GM23338 (cell line): Measurements from ENCODE around the gene KYAT1. TPM values are rescaled to one million over a fixed set of nuclear protein-coding genes. Genes with fewer than 3 reads are reported as not detected.

Source experiments
- ATAC-seq: fragments of 200-7000 bp; cut with Tn5 transposase; 3 replicates; pipeline ENCODE4 v1.9.1; 2020
- DNase-seq: peaks from one replicate; pipeline ENCODE4 v3.0.0-alpha.2; 2015; ENCODE audit warnings: low spot score
- H2AFZ ChIP-seq: fragments of 200-600 bp; sonication (generic); 2 replicates; pipeline ENCODE4 v1.8.0; 2016; ENCODE audit warnings: antibody characterized with exemption, mild to moderate bottlenecking, moderate library complexity
- H3F3A ChIP-seq: fragments of 200-600 bp; sonication (generic); replicated peaks from 2 replicates; pipeline ENCODE4 v1.8.0; 2017; ENCODE audit warnings: antibody characterized with exemption, mixed run types, low read depth
- H3K27ac ChIP-seq: fragments of 200-600 bp; sonication (generic); 2 replicates; pipeline ENCODE4 v1.6.1; 2016; ENCODE audit warnings: low read depth
- H3K27me3 ChIP-seq: fragments of 200-600 bp; sonication (generic); 2 replicates; pipeline ENCODE4 v1.8.0; 2016; ENCODE audit warnings: mild to moderate bottlenecking, mixed run types, moderate library complexity; ENCODE audit not compliant: insufficient read depth
- H3K36me3 ChIP-seq: fragments of 200-600 bp; sonication (generic); 2 replicates; pipeline ENCODE4 v1.8.0; 2016; ENCODE audit warnings: mild to moderate bottlenecking; ENCODE audit not compliant: insufficient read depth
- H3K4me1 ChIP-seq: fragments of 200-600 bp; sonication (generic); 2 replicates; pipeline ENCODE4 v1.8.0; 2016; ENCODE audit warnings: mild to moderate bottlenecking, moderate library complexity; ENCODE audit not compliant: insufficient read depth
- H3K4me2 ChIP-seq: fragments of 200-600 bp; sonication (generic); 2 replicates; pipeline ENCODE4 v1.7.1; 2017; ENCODE audit warnings: mixed run types
- H3K4me3 ChIP-seq: fragments of 200-600 bp; sonication (generic); 2 replicates; pipeline ENCODE4 v1.6.1; 2016; ENCODE audit warnings: mixed run types
- H3K79me2 ChIP-seq: fragments of 200-600 bp; sonication (generic); replicated peaks from 2 replicates; pipeline ENCODE4 v1.8.0; 2017; ENCODE audit warnings: mild to moderate bottlenecking; ENCODE audit not compliant: insufficient read depth
- H3K9me2 ChIP-seq: fragments of 200-600 bp; sonication (generic); 2 replicates; pipeline ENCODE4 v1.8.0; 2017; ENCODE audit not compliant: insufficient read depth
- H4K20me1 ChIP-seq: fragments of 200-600 bp; sonication (generic); replicated peaks from 2 replicates; pipeline ENCODE4 v1.8.0; 2017; ENCODE audit warnings: mild to moderate bottlenecking; ENCODE audit not compliant: insufficient read depth
- H3K27ac Mint-ChIP-seq: 2 replicates; pipeline ENCODE4 v1.8.0; 2020; ENCODE audit warnings: inconsistent platforms, mild to moderate bottlenecking, moderate library complexity, mixed read lengths
- H3K27me3 Mint-ChIP-seq: 3 replicates; pipeline ENCODE4 v1.8.0; 2022; ENCODE audit warnings: low read depth, mild to moderate bottlenecking, moderate library complexity, mixed read lengths, inconsistent platforms; ENCODE audit not compliant: insufficient read depth, poor library complexity
- H3K36me3 Mint-ChIP-seq: 3 replicates; pipeline ENCODE4 v1.8.0; 2021; ENCODE audit warnings: low read depth, mild to moderate bottlenecking, inconsistent platforms, moderate library complexity, mixed read lengths
- H3K4me1 Mint-ChIP-seq: 3 replicates; pipeline ENCODE4 v1.8.0; 2020; ENCODE audit warnings: mild to moderate bottlenecking, inconsistent platforms, mixed read lengths
- H3K4me3 Mint-ChIP-seq: 3 replicates; pipeline ENCODE4 v1.8.0; 2021; ENCODE audit warnings: moderate library complexity, mild to moderate bottlenecking, inconsistent platforms, mixed read lengths
- H3K9me3 Mint-ChIP-seq: 3 replicates; pipeline ENCODE4 v1.8.0; 2020; ENCODE audit warnings: moderate library complexity, mild to moderate bottlenecking, inconsistent platforms, mixed read lengths
- CREB1 ChIP-seq: fragments of 250-450 bp; sonication (Bioruptor Pico); IDR thresholded peaks from 2 replicates; pipeline ENCODE4 v1.5.0; 2020; ENCODE audit warnings: low read depth, mild to moderate bottlenecking, moderate library complexity
- CTCF ChIP-seq, 2 experiments: fragments of 200-600 bp in 1 of 2; sonication (generic) in 1 of 2; conservative IDR thresholded peaks; 2 replicates each; pipeline versions ENCODE4 v1.5.1 to v1.6.1; 2016 to 2017; ENCODE audit warnings: antibody characterized with exemption in 2 of 2, low read depth in 2 of 2, mild to moderate bottlenecking in 2 of 2, moderate library complexity in 1 of 2
- ETS1 ChIP-seq: IDR thresholded peaks from 2 replicates; pipeline ENCODE4 v1.6.1; 2016; ENCODE audit warnings: antibody characterized with exemption
- EZH2 ChIP-seq: fragments of 200-600 bp; sonication (generic); IDR thresholded peaks from one replicate; pipeline ENCODE4 v1.8.0; 2017; ENCODE audit warnings: antibody characterized with exemption, mild to moderate bottlenecking, low read depth; ENCODE audit not compliant: unreplicated experiment
- EZH2phosphoT487 ChIP-seq: fragments of 200-600 bp; sonication (generic); IDR thresholded peaks from one replicate; pipeline ENCODE4 v1.8.1; 2018; ENCODE audit warnings: antibody characterized with exemption; ENCODE audit not compliant: unreplicated experiment
- JUNB ChIP-seq: IDR thresholded peaks from one replicate; pipeline ENCODE4 v1.6.1; 2016; ENCODE audit warnings: antibody characterized with exemption; ENCODE audit not compliant: unreplicated experiment
- NANOG ChIP-seq: IDR thresholded peaks from 2 replicates; pipeline ENCODE4 v1.6.1; 2016; ENCODE audit warnings: antibody characterized with exemption, borderline replicate concordance
- POLR2AphosphoS5 ChIP-seq: IDR thresholded peaks from 2 replicates; pipeline ENCODE4 v1.6.1; 2016; ENCODE audit warnings: antibody characterized with exemption, low read depth
- STAT1 ChIP-seq: IDR thresholded peaks from one replicate; pipeline ENCODE4 v1.6.1; 2016; ENCODE audit warnings: antibody characterized with exemption; ENCODE audit not compliant: unreplicated experiment
- ZNF114 ChIP-seq: fragments of 250-450 bp; sonication (Bioruptor Pico); IDR thresholded peaks from 2 replicates; pipeline ENCODE4 v1.5.0; 2020; ENCODE audit warnings: mild to moderate bottlenecking, moderate library complexity
- ZNF331 ChIP-seq: fragments of 250-450 bp; sonication (Bioruptor Pico); IDR thresholded peaks from 2 replicates; pipeline ENCODE4 v1.5.0; 2020; ENCODE audit warnings: low read depth, mild to moderate bottlenecking, moderate library complexity
- polyA plus RNA-seq: library from polyadenylated mRNA; unstranded; fragments of >200 nt; fragmentation: Nextera tagmentation; extraction: Ambion mirVana; gene quantifications from 2 replicates; pipeline ENCODE4 v1.2.1, GENCODE V29; 2016
- total RNA-seq: library from RNA; depleted of rRNA; stranded (reverse); fragments of >200 nt; shearing (Covaris generic); gene quantifications from 2 replicates; pipeline ENCODE4 v1.2.3, GENCODE V29; 2014
- TF ChIP-seq, protein P1 (sequence below): IDR thresholded peaks from one replicate; pipeline ENCODE4 v1.6.1; 2018; ENCODE audit warnings: antibody characterized with exemption; ENCODE audit not compliant: unreplicated experiment
- TF ChIP-seq, protein P2 (sequence below): fragments of 250-450 bp; sonication (Bioruptor Pico); IDR thresholded peaks from 2 replicates; pipeline ENCODE4 v1.5.0; 2020; ENCODE audit warnings: mild to moderate bottlenecking, moderate library complexity

KYAT1 gene
- total and polyA plus RNA-seq, 2 experiments from 2014 or later = 26.1 to 34.0 TPM

- TF ChIP-seq ZNF114 (CRISPR knock-in tag) (no peak), ETS1 (no peak), NANOG (no peak), POLR2AphosphoS5 (no peak), EZH2phosphoT487 (no peak), CREB1 (CRISPR knock-in tag) (no peak), CTCF (conservative IDR thresholded peaks at IDR 0.05; ENCODE audit: low read depth in 2 of 2) (no peak), ZNF331 (CRISPR knock-in tag) (no peak), JUNB (no peak), EZH2 (no peak), STAT1 (no peak)
- TF ChIP-seq, protein P1, sequence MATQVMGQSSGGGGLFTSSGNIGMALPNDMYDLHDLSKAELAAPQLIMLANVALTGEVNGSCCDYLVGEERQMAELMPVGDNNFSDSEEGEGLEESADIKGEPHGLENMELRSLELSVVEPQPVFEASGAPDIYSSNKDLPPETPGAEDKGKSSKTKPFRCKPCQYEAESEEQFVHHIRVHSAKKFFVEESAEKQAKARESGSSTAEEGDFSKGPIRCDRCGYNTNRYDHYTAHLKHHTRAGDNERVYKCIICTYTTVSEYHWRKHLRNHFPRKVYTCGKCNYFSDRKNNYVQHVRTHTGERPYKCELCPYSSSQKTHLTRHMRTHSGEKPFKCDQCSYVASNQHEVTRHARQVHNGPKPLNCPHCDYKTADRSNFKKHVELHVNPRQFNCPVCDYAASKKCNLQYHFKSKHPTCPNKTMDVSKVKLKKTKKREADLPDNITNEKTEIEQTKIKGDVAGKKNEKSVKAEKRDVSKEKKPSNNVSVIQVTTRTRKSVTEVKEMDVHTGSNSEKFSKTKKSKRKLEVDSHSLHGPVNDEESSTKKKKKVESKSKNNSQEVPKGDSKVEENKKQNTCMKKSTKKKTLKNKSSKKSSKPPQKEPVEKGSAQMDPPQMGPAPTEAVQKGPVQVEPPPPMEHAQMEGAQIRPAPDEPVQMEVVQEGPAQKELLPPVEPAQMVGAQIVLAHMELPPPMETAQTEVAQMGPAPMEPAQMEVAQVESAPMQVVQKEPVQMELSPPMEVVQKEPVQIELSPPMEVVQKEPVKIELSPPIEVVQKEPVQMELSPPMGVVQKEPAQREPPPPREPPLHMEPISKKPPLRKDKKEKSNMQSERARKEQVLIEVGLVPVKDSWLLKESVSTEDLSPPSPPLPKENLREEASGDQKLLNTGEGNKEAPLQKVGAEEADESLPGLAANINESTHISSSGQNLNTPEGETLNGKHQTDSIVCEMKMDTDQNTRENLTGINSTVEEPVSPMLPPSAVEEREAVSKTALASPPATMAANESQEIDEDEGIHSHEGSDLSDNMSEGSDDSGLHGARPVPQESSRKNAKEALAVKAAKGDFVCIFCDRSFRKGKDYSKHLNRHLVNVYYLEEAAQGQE = no peak
- TF ChIP-seq, protein P2, sequence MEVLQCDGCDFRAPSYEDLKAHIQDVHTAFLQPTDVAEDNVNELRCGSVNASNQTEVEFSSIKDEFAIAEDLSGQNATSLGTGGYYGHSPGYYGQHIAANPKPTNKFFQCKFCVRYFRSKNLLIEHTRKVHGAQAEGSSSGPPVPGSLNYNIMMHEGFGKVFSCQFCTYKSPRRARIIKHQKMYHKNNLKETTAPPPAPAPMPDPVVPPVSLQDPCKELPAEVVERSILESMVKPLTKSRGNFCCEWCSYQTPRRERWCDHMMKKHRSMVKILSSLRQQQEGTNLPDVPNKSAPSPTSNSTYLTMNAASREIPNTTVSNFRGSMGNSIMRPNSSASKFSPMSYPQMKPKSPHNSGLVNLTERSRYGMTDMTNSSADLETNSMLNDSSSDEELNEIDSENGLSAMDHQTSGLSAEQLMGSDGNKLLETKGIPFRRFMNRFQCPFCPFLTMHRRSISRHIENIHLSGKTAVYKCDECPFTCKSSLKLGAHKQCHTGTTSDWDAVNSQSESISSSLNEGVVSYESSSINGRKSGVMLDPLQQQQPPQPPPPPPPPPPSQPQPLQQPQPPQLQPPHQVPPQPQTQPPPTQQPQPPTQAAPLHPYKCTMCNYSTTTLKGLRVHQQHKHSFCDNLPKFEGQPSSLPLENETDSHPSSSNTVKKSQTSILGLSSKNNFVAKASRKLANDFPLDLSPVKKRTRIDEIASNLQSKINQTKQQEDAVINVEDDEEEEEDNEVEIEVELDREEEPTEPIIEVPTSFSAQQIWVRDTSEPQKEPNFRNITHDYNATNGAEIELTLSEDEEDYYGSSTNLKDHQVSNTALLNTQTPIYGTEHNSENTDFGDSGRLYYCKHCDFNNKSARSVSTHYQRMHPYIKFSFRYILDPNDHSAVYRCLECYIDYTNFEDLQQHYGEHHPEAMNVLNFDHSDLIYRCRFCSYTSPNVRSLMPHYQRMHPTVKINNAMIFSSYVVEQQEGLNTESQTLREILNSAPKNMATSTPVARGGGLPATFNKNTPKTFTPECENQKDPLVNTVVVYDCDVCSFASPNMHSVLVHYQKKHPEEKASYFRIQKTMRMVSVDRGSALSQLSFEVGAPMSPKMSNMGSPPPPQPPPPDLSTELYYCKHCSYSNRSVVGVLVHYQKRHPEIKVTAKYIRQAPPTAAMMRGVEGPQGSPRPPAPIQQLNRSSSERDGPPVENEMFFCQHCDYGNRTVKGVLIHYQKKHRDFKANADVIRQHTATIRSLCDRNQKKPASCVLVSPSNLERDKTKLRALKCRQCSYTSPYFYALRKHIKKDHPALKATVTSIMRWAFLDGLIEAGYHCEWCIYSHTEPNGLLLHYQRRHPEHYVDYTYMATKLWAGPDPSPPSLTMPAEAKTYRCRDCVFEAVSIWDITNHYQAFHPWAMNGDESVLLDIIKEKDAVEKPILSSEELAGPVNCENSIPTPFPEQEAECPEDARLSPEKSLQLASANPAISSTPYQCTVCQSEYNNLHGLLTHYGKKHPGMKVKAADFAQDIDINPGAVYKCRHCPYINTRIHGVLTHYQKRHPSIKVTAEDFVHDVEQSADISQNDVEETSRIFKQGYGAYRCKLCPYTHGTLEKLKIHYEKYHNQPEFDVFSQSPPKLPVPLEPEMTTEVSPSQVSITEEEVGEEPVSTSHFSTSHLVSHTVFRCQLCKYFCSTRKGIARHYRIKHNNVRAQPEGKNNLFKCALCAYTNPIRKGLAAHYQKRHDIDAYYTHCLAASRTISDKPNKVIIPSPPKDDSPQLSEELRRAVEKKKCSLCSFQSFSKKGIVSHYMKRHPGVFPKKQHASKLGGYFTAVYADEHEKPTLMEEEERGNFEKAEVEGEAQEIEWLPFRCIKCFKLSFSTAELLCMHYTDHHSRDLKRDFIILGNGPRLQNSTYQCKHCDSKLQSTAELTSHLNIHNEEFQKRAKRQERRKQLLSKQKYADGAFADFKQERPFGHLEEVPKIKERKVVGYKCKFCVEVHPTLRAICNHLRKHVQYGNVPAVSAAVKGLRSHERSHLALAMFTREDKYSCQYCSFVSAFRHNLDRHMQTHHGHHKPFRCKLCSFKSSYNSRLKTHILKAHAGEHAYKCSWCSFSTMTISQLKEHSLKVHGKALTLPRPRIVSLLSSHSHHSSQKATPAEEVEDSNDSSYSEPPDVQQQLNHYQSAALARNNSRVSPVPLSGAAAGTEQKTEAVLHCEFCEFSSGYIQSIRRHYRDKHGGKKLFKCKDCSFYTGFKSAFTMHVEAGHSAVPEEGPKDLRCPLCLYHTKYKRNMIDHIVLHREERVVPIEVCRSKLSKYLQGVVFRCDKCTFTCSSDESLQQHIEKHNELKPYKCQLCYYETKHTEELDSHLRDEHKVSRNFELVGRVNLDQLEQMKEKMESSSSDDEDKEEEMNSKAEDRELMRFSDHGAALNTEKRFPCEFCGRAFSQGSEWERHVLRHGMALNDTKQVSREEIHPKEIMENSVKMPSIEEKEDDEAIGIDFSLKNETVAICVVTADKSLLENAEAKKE (CRISPR knock-in tag) = no peak
- Mint-ChIP-seq H3K4me1 (no peaks in the 10 kb centered on the region), H3K9me3 (no peaks in the 10 kb centered on the region), H3K4me3 (no peak overlapping the region), H3K36me3 (peaks cover 20% of the 10 kb centered on the region), H3K27me3 (peaks cover 2% of the 10 kb centered on the region), H3K27ac (no peak overlapping the region)
- H3K4me2 ChIP-seq = no peak overlapping the region
- peaks cover 3% of the 10 kb centered on the region; the same call in 1 of the 2 replicates for H4K20me1 ChIP-seq
- H3K9me2 ChIP-seq = no peaks in the 10 kb centered on the region
- H3K36me3 ChIP-seq = no peaks in the 10 kb centered on the region
- DNase-seq (no peak), ATAC-seq (no peak)
- H3K4me1 ChIP-seq = no peaks in the 10 kb centered on the region
- H3K79me2 ChIP-seq = no peaks in the 10 kb centered on the region
- no peak overlapping the region for H2AFZ ChIP-seq
- no peaks in the 10 kb centered on the region for H3K27me3 ChIP-seq
- H3K27ac ChIP-seq = no peak overlapping the region
- H3K4me3 ChIP-seq = no peak overlapping the region
- H3F3A ChIP-seq = 0 out of 2 replicates have a peak, but pooled peaks cover 4% of the 10 kb centered on the region
Measured at GRCh38 chr9:128808543-128808942, 73.2 kb downstream of the KYAT1 start.
